GM12878 (cell line): ENCODE measurements around the gene CATSPER3.

Source experiments
- BCLAF1 ChIP-seq: fragments of 450-650 bp; IDR thresholded peaks from 2 replicates; pipeline ENCODE4 v1.6.1; 2017; ENCODE audit warnings: antibody characterized with exemption, mild to moderate bottlenecking, moderate library complexity
- CEBPZ ChIP-seq: fragments of 150-350 bp; IDR thresholded peaks from 2 replicates; pipeline ENCODE4 v1.6.1; 2016; ENCODE audit warnings: low read depth, low read length
- CTCF ChIP-seq, 3 experiments: IDR thresholded peaks in 2 of 3; conservative IDR thresholded peaks in 1 of 3; 2 replicates each; pipeline ENCODE4 v1.5.1; 2011; ENCODE audit warnings: low read depth in 3 of 3, low read length in 3 of 3, mild to moderate bottlenecking in 3 of 3, control low read depth in 2 of 3, moderate library complexity in 2 of 3, inconsistent platforms in 1 of 3, mixed read lengths in 1 of 3; ENCODE audit not compliant: control insufficient read depth in 2 of 3, insufficient read depth in 1 of 3; ENCODE audit errors: extremely low read depth in 1 of 3
- EZH2 ChIP-seq: IDR thresholded peaks from 2 replicates; pipeline ENCODE4 v1.6.1; 2012; ENCODE audit warnings: low read depth, mild to moderate bottlenecking, control low read depth, inconsistent platforms, low read length, borderline replicate concordance; ENCODE audit not compliant: control insufficient read depth
- MAX ChIP-seq: IDR thresholded peaks from 2 replicates; pipeline ENCODE4 v1.6.1; 2012; ENCODE audit warnings: low read depth, low read length, improper control_type of control experiment
- MTA3 ChIP-seq: IDR thresholded peaks from 2 replicates; pipeline ENCODE4 v1.6.1; 2012; ENCODE audit warnings: low read length, inconsistent platforms, borderline replicate concordance
- NBN ChIP-seq: fragments of 450-650 bp; IDR thresholded peaks from 2 replicates; pipeline ENCODE4 v1.6.1; 2016
- POLR2A ChIP-seq: IDR thresholded peaks from 2 replicates; pipeline ENCODE4 v1.6.1; 2011; ENCODE audit warnings: low read depth, mild to moderate bottlenecking, low read length
- TF ChIP-seq, protein P1 (sequence below): IDR thresholded peaks from 2 replicates; pipeline ENCODE4 v1.6.1; 2011; ENCODE audit warnings: low read depth, low read length, improper control_type of control experiment, borderline replicate concordance

- TF ChIP-seq POLR2A = no peak
- no peak for TF ChIP-seq BCLAF1
- no peak for TF ChIP-seq EZH2
- TF ChIP-seq CTCF (IDR thresholded peaks at IDR 0.05 in 2 of 3, conservative IDR thresholded peaks at IDR 0.05 in 1 of 3; ENCODE audit: control insufficient read depth in 2 of 3, extremely low read depth in 1 of 3, insufficient read depth in 1 of 3, low read depth in 3 of 3, low read length in 3 of 3) = no peak
- TF ChIP-seq MTA3 = no peak
- no peak for TF ChIP-seq NBN
- TF ChIP-seq CEBPZ = no peak
- TF ChIP-seq MAX = no peak
- TF ChIP-seq, protein P1, sequence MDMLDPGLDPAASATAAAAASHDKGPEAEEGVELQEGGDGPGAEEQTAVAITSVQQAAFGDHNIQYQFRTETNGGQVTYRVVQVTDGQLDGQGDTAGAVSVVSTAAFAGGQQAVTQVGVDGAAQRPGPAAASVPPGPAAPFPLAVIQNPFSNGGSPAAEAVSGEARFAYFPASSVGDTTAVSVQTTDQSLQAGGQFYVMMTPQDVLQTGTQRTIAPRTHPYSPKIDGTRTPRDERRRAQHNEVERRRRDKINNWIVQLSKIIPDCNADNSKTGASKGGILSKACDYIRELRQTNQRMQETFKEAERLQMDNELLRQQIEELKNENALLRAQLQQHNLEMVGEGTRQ = no peak
Observed at GRCh38 chr5:135048930-135049329, 81.2 kb downstream of the CATSPER3 start.
